Panc1 (cell line): ENCODE data around the gene MBD4.

ENCODE experiments used
- POLR2AphosphoS5 ChIP-seq: IDR thresholded peaks from 2 replicates; pipeline ENCODE4 v1.6.1; 2012; ENCODE audit warnings: mild to moderate bottlenecking, low read depth, low read length, moderate library complexity
- TF ChIP-seq, protein P1 (sequence below): fragments of 450-650 bp; IDR thresholded peaks from 2 replicates; pipeline ENCODE4 v1.5.1; 2017; ENCODE audit warnings: mild to moderate bottlenecking
- TF ChIP-seq, protein P2 (sequence below), 2 experiments: IDR thresholded peaks; 2 replicates each; pipeline ENCODE4 v1.6.1; 2011 to 2012; ENCODE audit warnings: low read depth in 2 of 2, control low read depth in 1 of 2, low read length in 1 of 2, mild to moderate bottlenecking in 1 of 2, moderate library complexity in 1 of 2; ENCODE audit not compliant: insufficient read depth in 1 of 2

DNA sequence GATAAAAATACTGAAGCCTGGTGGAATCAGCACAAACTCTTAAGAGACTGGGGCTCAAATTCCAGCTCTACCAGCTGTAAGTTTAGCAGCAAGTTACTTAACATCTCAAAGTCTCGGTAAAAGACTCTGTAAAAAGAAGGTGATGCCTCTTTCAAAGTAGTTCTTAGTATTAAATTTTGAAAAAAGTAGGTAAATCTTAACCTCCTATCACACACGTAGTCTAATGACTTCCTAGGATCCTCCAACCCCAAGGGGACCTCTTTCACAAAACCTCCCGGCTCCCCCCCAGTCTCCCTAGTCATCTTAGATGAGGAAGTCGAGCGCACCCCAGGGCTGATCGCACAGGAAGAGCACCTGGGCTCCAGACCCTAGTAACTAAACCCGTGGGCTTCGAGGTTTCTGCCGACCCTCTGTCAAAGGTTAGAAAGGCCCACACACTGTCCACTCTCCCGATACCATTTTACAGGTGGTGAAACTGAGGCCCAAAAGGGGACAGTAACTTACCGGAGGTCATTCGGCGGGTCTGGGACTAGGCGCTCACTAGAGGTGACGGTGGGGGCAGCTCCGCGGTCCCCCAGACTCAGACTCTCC, 427 bp downstream of the MBD4 start:
- TF ChIP-seq, protein P1, sequence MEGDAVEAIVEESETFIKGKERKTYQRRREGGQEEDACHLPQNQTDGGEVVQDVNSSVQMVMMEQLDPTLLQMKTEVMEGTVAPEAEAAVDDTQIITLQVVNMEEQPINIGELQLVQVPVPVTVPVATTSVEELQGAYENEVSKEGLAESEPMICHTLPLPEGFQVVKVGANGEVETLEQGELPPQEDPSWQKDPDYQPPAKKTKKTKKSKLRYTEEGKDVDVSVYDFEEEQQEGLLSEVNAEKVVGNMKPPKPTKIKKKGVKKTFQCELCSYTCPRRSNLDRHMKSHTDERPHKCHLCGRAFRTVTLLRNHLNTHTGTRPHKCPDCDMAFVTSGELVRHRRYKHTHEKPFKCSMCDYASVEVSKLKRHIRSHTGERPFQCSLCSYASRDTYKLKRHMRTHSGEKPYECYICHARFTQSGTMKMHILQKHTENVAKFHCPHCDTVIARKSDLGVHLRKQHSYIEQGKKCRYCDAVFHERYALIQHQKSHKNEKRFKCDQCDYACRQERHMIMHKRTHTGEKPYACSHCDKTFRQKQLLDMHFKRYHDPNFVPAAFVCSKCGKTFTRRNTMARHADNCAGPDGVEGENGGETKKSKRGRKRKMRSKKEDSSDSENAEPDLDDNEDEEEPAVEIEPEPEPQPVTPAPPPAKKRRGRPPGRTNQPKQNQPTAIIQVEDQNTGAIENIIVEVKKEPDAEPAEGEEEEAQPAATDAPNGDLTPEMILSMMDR, result no peak
- TF ChIP-seq POLR2AphosphoS5, result no peak
- TF ChIP-seq, protein P2, sequence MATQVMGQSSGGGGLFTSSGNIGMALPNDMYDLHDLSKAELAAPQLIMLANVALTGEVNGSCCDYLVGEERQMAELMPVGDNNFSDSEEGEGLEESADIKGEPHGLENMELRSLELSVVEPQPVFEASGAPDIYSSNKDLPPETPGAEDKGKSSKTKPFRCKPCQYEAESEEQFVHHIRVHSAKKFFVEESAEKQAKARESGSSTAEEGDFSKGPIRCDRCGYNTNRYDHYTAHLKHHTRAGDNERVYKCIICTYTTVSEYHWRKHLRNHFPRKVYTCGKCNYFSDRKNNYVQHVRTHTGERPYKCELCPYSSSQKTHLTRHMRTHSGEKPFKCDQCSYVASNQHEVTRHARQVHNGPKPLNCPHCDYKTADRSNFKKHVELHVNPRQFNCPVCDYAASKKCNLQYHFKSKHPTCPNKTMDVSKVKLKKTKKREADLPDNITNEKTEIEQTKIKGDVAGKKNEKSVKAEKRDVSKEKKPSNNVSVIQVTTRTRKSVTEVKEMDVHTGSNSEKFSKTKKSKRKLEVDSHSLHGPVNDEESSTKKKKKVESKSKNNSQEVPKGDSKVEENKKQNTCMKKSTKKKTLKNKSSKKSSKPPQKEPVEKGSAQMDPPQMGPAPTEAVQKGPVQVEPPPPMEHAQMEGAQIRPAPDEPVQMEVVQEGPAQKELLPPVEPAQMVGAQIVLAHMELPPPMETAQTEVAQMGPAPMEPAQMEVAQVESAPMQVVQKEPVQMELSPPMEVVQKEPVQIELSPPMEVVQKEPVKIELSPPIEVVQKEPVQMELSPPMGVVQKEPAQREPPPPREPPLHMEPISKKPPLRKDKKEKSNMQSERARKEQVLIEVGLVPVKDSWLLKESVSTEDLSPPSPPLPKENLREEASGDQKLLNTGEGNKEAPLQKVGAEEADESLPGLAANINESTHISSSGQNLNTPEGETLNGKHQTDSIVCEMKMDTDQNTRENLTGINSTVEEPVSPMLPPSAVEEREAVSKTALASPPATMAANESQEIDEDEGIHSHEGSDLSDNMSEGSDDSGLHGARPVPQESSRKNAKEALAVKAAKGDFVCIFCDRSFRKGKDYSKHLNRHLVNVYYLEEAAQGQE (IDR thresholded peaks at IDR 0.05; ENCODE audit: insufficient read depth in 1 of 2, low read depth in 2 of 2, low read length in 1 of 2), result no peak
